ENCODE data around the gene LY86.

- no peak for TF ChIP-seq EP300 (IDR thresholded peaks at IDR 0.05)
- no peak for TF ChIP-seq CTCF (IDR thresholded peaks at IDR 0.05)
Observed at GRCh38 chr6:6656287-6656686, 67.8 kb downstream of the LY86 start.
